Measurements from ENCODE around the gene PHOSPHO2. TPM values are rescaled to one million over a fixed set of nuclear protein-coding genes. Genes with fewer than 3 reads are reported as not detected.

PHOSPHO2 gene
- total and polyA plus RNA-seq, 10 of the 15 experiments (the other 5 are each of a cell fraction or from before 2014, with no cell fraction given), result 2.7 to 7.6 (median 4.2) TPM

- TF ChIP-seq POLR2AphosphoS2 (IDR thresholded peaks at IDR 0.05; ENCODE audit: low read depth, low read length) (no peak), PAX5 (IDR thresholded peaks at IDR 0.05; ENCODE audit: borderline replicate concordance, low read depth, low read length) (no peak), IRF3 (IDR thresholded peaks at IDR 0.05) (no peak), MTA2 (IDR thresholded peaks at IDR 0.05; ENCODE audit: low read depth) (no peak), IRF5 (IDR thresholded peaks at IDR 0.05; ENCODE audit: borderline replicate concordance) (no peak)
Observed at GRCh38 chr2:169663247-169663646, 31.0 kb upstream of the PHOSPHO2 start (continued).

- Histone ChIP-seq H3K79me2 (ENCODE audit: control insufficient read depth, insufficient read depth, low read length) (no peaks in the 10 kb centered on the region), H3K27ac (ENCODE audit: control insufficient read depth, insufficient read depth) (no peak overlapping the region), H3K4me1 (ENCODE audit: control insufficient read depth, insufficient read depth, low read length) (no peaks in the 10 kb centered on the region), H2AFZ (ENCODE audit: control insufficient read depth, low read depth, low read length) (no peak overlapping the region), H3K4me3 (no peak overlapping the region), H3K4me2 (ENCODE audit: control insufficient read depth, insufficient read depth) (no peak overlapping the region), H3K9ac (ENCODE audit: control insufficient read depth, insufficient read depth, low read length) (no peak overlapping the region), H4K20me1 (ENCODE audit: control insufficient read depth, insufficient read depth) (no peaks in the 10 kb centered on the region), H3K36me3 (ENCODE audit: control insufficient read depth in 2 of 2, insufficient read depth in 2 of 2, low read length in 1 of 2) (no peaks in the 10 kb centered on the region), H3K27me3 (replicated peaks in 1 of 2; ENCODE audit: control insufficient read depth in 2 of 2, insufficient read depth in 2 of 2, low read length in 1 of 2) (no peaks in the 10 kb centered on the region), H3K9me3 (replicated peaks; ENCODE audit: control insufficient read depth, insufficient read depth, low read length) (no peaks in the 10 kb centered on the region)
- FAIRE-seq, result no peak
- ChIA-PET RAD21 (ENCODE audit: unreplicated experiment) (no interaction called here), SMC1A (ENCODE audit: uncharacterized antibody, unreplicated experiment) (interaction anchor here (0.6 to 1.5 kb wide), 4 partner anchors 9 to 1112 kb away, joined by 3 to 6 read pairs (median 4); no protein-coding TSS in a partner anchor), CTCF (no interaction called here), POLR2A (interaction anchor here (0.6 kb wide), 1 partner anchor 341 kb away, joined by 3 read pairs; no protein-coding TSS in a partner anchor)
- BruUV-seq (replicated peaks), result no TSS peak
- no peak for DNase-seq (ENCODE audit: low read depth, low spot score)
- TF ChIP-seq CEBPB (IDR thresholded peaks at IDR 0.05; ENCODE audit: borderline replicate concordance in 1 of 2, low read depth in 2 of 2, low read length in 2 of 2) (no peak), LARP7 (IDR thresholded peaks at IDR 0.05) (no peak), POLR2A (IDR thresholded peaks at IDR 0.05; ENCODE audit: low read depth, low read length) (no peak), MAX (IDR thresholded peaks at IDR 0.05; ENCODE audit: low read depth, low read length) (no peak), KAT2A (conservative IDR thresholded peaks at IDR 0.05; ENCODE audit: control insufficient read depth, low read depth, low read length) (no peak), MYB (IDR thresholded peaks at IDR 0.05; ENCODE audit: borderline replicate concordance, low read depth, low read length) (no peak)
- no peak for ATAC-seq
- 31% methylated on average over 1 of the region's 1 CpG for WGBS (ENCODE audit: insufficient coverage, insufficient replicate concordance, low lambda C conversion rate, missing lambda C conversion rate)
- intact Hi-C loops (cut with micrococcal nuclease; ENCODE audit: unreplicated experiment), result no loop called here
- in situ Hi-C loops (cut with MboI), result no loop called here
Observed at GRCh38 chr2:169664600-169664977, 29.7 kb upstream of the PHOSPHO2 start.
